Upper lobe of left lung (tissue), 4 donors: ENCODE results near the gene COL15A1.

ENCODE experiments used
- POLR2A ChIP-seq, 4 donors: fragments of 450-650 bp; IDR thresholded peaks; one replicate each; pipeline ENCODE4 v1.5.1; 2016 to 2017; ENCODE audit warnings: antibody characterized with exemption in 4 of 4, mild to moderate bottlenecking in 2 of 4
- TF ChIP-seq, protein P1 (sequence below), 6 experiments: fragments of 450-650 bp in 4 of 6; fragments of 200-600 bp in 2 of 6; sonication (generic) in 2 of 6; IDR thresholded peaks; one replicate each; pipeline ENCODE4 v1.5.1; 2016 to 2019; ENCODE audit warnings: antibody characterized with exemption in 6 of 6

DNA sequence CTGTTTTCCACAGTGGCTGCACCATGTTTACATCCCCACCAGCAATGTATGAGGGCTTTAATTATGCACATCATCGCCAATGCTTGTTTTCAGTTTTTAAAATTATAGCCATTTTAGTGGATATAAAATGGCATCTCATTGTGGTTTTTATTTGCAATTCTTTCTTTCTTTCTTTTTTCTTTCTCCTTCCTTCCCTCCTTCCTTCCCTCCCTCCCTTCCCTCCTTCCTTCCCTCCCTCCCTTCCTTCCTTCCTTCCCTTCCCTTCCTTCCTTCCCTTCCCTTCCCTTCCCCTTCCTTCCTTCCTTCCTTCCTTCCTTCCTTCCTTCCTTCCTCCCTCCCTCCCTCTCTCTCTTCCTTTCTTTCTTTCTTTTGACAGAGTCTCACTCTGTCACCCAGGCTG lies 6.6 kb downstream of the COL15A1 start:
- TF ChIP-seq, protein P1, sequence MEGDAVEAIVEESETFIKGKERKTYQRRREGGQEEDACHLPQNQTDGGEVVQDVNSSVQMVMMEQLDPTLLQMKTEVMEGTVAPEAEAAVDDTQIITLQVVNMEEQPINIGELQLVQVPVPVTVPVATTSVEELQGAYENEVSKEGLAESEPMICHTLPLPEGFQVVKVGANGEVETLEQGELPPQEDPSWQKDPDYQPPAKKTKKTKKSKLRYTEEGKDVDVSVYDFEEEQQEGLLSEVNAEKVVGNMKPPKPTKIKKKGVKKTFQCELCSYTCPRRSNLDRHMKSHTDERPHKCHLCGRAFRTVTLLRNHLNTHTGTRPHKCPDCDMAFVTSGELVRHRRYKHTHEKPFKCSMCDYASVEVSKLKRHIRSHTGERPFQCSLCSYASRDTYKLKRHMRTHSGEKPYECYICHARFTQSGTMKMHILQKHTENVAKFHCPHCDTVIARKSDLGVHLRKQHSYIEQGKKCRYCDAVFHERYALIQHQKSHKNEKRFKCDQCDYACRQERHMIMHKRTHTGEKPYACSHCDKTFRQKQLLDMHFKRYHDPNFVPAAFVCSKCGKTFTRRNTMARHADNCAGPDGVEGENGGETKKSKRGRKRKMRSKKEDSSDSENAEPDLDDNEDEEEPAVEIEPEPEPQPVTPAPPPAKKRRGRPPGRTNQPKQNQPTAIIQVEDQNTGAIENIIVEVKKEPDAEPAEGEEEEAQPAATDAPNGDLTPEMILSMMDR (IDR thresholded peaks at IDR 0.05) = no peak
- no peak for TF ChIP-seq POLR2A (IDR thresholded peaks at IDR 0.05)
